Astrocyte of the cerebellum (primary cell): Measurements from ENCODE around the gene NHERF1.

ENCODE experiments used
- DNase-seq: peaks from one replicate; pipeline ENCODE4 v3.0.0-alpha.2; 2011; ENCODE audit warnings: low read depth
- H3K4me3 ChIP-seq: 2 replicates; pipeline ENCODE4 v1.5.1; 2011; ENCODE audit warnings: mild to moderate bottlenecking, low read depth, low read length, moderate library complexity
- in situ Hi-C: cut with HindIII; loops from 2 replicates; pipeline ENCODE4 v1.10.0; 2017; ENCODE audit warnings: low sequenced_read_pairs
- TF ChIP-seq, protein P1 (sequence below): IDR thresholded peaks from 2 replicates; pipeline ENCODE4 v1.5.1; 2012; ENCODE audit warnings: low read length, low read depth, moderate library complexity, mild to moderate bottlenecking; ENCODE audit errors: missing control alignments

The NHERF1 gene

GRCh38 chr17:74785096-74785980 lies 36.9 kb downstream of the NHERF1 start:
- in situ Hi-C loops, result no loop called here
- no peak overlapping the region for H3K4me3 ChIP-seq
- no peak for DNase-seq
- TF ChIP-seq, protein P1, sequence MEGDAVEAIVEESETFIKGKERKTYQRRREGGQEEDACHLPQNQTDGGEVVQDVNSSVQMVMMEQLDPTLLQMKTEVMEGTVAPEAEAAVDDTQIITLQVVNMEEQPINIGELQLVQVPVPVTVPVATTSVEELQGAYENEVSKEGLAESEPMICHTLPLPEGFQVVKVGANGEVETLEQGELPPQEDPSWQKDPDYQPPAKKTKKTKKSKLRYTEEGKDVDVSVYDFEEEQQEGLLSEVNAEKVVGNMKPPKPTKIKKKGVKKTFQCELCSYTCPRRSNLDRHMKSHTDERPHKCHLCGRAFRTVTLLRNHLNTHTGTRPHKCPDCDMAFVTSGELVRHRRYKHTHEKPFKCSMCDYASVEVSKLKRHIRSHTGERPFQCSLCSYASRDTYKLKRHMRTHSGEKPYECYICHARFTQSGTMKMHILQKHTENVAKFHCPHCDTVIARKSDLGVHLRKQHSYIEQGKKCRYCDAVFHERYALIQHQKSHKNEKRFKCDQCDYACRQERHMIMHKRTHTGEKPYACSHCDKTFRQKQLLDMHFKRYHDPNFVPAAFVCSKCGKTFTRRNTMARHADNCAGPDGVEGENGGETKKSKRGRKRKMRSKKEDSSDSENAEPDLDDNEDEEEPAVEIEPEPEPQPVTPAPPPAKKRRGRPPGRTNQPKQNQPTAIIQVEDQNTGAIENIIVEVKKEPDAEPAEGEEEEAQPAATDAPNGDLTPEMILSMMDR, result peak; percentile 21

- no peak for DNase-seq
- H3K4me3 ChIP-seq, result no peak overlapping the region
- in situ Hi-C loops, result no loop called here
- TF ChIP-seq, protein P1, result no peak
Measured at GRCh38 chr17:74785981-74786360, 37.5 kb downstream of the NHERF1 start.

- DNase-seq, result no peak
- no peak overlapping the region for H3K4me3 ChIP-seq
- TF ChIP-seq, protein P1, result no peak
- in situ Hi-C loops, result no loop called here
Measured at GRCh38 chr17:74786431-74787055, 38.1 kb downstream of the NHERF1 start.

- DNase-seq, result no peak
- in situ Hi-C loops, result loop anchor here (5.0 kb wide), 1 partner anchor 67 kb away; the partner anchor contains the start of gene GRIN2C
- TF ChIP-seq, protein P1, result no peak
- no peak overlapping the region for H3K4me3 ChIP-seq
Measured at GRCh38 chr17:74790161-74791058, 42.0 kb downstream of the NHERF1 start.

DNA sequence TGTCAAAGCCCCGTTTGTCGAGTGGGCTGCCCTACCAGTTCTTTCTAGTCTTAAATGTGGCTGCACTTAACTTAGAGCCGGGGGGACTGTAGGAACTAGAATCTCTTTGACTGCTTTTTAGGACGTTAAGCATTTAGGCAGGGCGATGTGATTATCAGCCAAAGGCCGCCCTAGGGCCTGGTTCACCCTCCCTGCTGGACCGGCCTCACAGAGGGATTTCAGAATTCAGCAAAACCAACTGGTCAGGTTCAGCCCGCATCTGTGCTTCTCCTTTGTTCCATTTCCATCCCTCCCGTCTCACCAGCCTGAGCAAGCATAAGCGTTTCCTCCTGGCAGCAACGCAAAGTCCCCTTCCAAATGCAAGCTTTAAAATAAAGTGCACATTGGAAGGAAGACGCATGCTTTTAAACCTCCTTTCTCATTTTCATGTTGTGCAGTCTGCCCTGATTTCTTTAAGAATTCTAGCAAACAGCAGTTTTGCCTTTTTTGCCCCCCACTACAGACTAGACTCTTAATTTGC lies 44.2 kb downstream of the NHERF1 start:
- H3K4me3 ChIP-seq, result no peak overlapping the region
- TF ChIP-seq, protein P1, result no peak
- no peak for DNase-seq
- in situ Hi-C loops, result loop anchor here (5.0 kb wide), 1 partner anchor 65 kb away; the partner anchor contains the start of gene GRIN2C
